ENCODE data around the gene STIM1.

Gene STIM1

GRCh38 chr11:3932698-3933097, 77.2 kb downstream of the STIM1 start:
- DNase-seq (ENCODE audit: extremely low read depth, low read depth) = no peak
- TF ChIP-seq, protein P1, sequence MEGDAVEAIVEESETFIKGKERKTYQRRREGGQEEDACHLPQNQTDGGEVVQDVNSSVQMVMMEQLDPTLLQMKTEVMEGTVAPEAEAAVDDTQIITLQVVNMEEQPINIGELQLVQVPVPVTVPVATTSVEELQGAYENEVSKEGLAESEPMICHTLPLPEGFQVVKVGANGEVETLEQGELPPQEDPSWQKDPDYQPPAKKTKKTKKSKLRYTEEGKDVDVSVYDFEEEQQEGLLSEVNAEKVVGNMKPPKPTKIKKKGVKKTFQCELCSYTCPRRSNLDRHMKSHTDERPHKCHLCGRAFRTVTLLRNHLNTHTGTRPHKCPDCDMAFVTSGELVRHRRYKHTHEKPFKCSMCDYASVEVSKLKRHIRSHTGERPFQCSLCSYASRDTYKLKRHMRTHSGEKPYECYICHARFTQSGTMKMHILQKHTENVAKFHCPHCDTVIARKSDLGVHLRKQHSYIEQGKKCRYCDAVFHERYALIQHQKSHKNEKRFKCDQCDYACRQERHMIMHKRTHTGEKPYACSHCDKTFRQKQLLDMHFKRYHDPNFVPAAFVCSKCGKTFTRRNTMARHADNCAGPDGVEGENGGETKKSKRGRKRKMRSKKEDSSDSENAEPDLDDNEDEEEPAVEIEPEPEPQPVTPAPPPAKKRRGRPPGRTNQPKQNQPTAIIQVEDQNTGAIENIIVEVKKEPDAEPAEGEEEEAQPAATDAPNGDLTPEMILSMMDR (IDR thresholded peaks at IDR 0.05; ENCODE audit: low read depth, low read length, missing control alignments) = no peak

GRCh38 chr11:3933165-3933628, 77.7 kb downstream of the STIM1 start:
- TF ChIP-seq, protein P1 (IDR thresholded peaks at IDR 0.05; ENCODE audit: low read depth, low read length, missing control alignments) = no peak
- DNase-seq (ENCODE audit: extremely low read depth, low read depth) = no peak
- H3K4me3 ChIP-seq (replicated peaks; ENCODE audit: low read depth, low read length) = no peak overlapping the region

More at GRCh38 chr11:3932698-3933097, 77.2 kb downstream of the STIM1 start:
- H3K4me3 ChIP-seq (replicated peaks; ENCODE audit: low read depth, low read length) = no peak overlapping the region

DNA sequence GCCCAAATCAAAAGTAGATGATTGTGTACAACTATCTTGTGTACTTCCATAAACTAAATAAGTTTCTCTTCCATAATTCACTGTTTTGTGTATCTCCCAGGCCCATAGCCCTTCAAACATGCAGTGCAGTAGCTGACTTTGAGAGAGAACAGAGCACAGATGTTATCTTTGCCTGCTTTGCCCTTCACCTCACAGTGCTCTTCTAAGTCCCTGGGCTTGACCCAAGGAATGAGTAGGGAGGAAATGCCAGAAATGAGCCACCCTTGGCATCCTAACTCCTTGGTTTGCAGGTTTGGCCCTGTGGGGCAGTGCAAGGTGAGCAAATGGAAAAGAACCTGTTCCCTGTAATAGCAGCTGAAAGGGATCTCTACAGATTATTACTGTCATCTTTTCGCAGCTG, 79.2 kb downstream of the STIM1 start:
- TF ChIP-seq, protein P1 (IDR thresholded peaks at IDR 0.05; ENCODE audit: low read depth, low read length, missing control alignments) = no peak
- no peak overlapping the region for H3K4me3 ChIP-seq (replicated peaks; ENCODE audit: low read depth, low read length)
- DNase-seq (ENCODE audit: extremely low read depth, low read depth) = no peak

GRCh38 chr11:3936517-3936916, 81.1 kb downstream of the STIM1 start:
- no peak for DNase-seq (ENCODE audit: extremely low read depth, low read depth)
- TF ChIP-seq, protein P1 (IDR thresholded peaks at IDR 0.05; ENCODE audit: low read depth, low read length, missing control alignments) = no peak
- no peak overlapping the region for H3K4me3 ChIP-seq (replicated peaks; ENCODE audit: low read depth, low read length)

DNA sequence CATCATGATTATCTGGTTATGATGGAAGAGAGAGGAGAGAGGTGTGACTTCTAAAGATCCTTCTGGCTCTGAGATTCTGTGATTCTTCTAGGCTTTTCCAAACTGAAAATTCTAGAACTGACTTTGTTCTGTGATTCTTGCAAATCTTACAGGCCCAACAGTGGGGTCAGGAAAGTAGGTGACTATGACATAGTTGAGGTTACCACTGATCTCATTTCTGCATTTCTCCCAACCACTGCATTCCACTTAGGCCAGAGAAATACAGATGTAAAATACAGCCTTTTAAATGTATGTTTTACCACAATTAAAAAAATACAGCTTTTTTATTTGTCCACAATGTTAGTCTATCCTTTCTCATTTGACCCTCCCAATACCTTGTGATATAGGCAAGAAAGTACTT, 83.7 kb downstream of the STIM1 start:
- DNase-seq (ENCODE audit: extremely low read depth, low read depth) = no peak
- H3K4me3 ChIP-seq (replicated peaks; ENCODE audit: low read depth, low read length) = no peak overlapping the region
- TF ChIP-seq, protein P1 (IDR thresholded peaks at IDR 0.05; ENCODE audit: low read depth, low read length, missing control alignments) = no peak

GRCh38 chr11:3939651-3940190, 84.3 kb downstream of the STIM1 start:
- DNase-seq (ENCODE audit: extremely low read depth, low read depth) = no peak
- TF ChIP-seq, protein P1 (IDR thresholded peaks at IDR 0.05; ENCODE audit: low read depth, low read length, missing control alignments) = no peak
- H3K4me3 ChIP-seq (replicated peaks; ENCODE audit: low read depth, low read length) = no peak overlapping the region
